Sigmoid colon (tissue), 7 donors: ENCODE measurements around the gene BMPR1A. TPM values are rescaled to one million over a fixed set of nuclear protein-coding genes. Genes with fewer than 3 reads are reported as not detected.

Source experiments
- DNase-seq: peaks from one replicate; pipeline ENCODE4 v3.0.0-alpha.2; 2019
- H3K27ac ChIP-seq, 4 donors: fragments of 200-600 bp; sonication (generic); one replicate each; pipeline ENCODE4 v1.5.1; 2016 to 2019; ENCODE audit warnings: mild to moderate bottlenecking in 1 of 4
- H3K27me3 ChIP-seq, 3 donors: fragments of 200-600 bp; sonication (generic); one replicate each; pipeline ENCODE4 v1.5.1; 2019; ENCODE audit warnings: mild to moderate bottlenecking in 1 of 3
- H3K36me3 ChIP-seq, 4 donors: fragments of 200-600 bp; sonication (generic); one replicate each; pipeline ENCODE4 v1.5.1; 2016 to 2019
- H3K4me1 ChIP-seq, 4 donors: fragments of 200-600 bp; sonication (generic); one replicate each; pipeline ENCODE4 v1.5.1; 2017 to 2019
- H3K4me3 ChIP-seq, 4 donors: fragments of 200-600 bp; sonication (generic); one replicate each; pipeline ENCODE4 v1.5.1; 2017 to 2019; ENCODE audit warnings: mild to moderate bottlenecking in 2 of 4, moderate library complexity in 1 of 4
- H3K9me3 ChIP-seq, 4 donors: fragments of 200-600 bp in 3 of 4; sonication (generic) in 3 of 4; one replicate each; pipeline versions ENCODE4 v1.5.1 to v1.6.1; 2013 to 2019
- EP300 ChIP-seq, 4 donors: sonication (generic); formaldehyde crosslinking; IDR thresholded peaks; one replicate each; pipeline ENCODE4 v1.6.1; 2017; ENCODE audit warnings: antibody characterized with exemption in 4 of 4
- POLR2A ChIP-seq, 2 donors: fragments of 450-650 bp; IDR thresholded peaks; one replicate each; pipeline ENCODE4 v1.6.1; 2016; ENCODE audit warnings: antibody characterized with exemption in 2 of 2, mild to moderate bottlenecking in 2 of 2, moderate library complexity in 2 of 2
- POLR2AphosphoS5 ChIP-seq, 4 donors: sonication (generic); formaldehyde crosslinking; IDR thresholded peaks; one replicate each; pipeline ENCODE4 v1.6.1; 2017; ENCODE audit warnings: antibody characterized with exemption in 4 of 4
- WGBS, 2 donors: extraction: QIAGEN DNeasy Blood & Tissue Kit; methylation state at CpG; one replicate each; pipeline ENCODE4 v1.1.7; 2013; 5-methylcytosine and 5-hydroxymethylcytosine counted together
- intact Hi-C: fragments of 100-400 bp; cut with DNase I; formaldehyde crosslinking; loops from one replicate; pipeline ENCODE4 v1.15.1; 2023
- polyA plus RNA-seq, 3 donors: library from polyadenylated mRNA; stranded (reverse); fragments of 200-250 nt; gene quantifications; one replicate each; pipeline ENCODE4 v1.2.3, GENCODE V29; 2013
- total RNA-seq, 4 donors: library from RNA; depleted of rRNA; stranded (reverse); fragments of >200 nt; gene quantifications; one replicate each; pipeline ENCODE4 v1.1.0, GENCODE V29; 2016
- TF ChIP-seq, protein P1 (sequence below), 4 experiments: fragments of 450-650 bp in 3 of 4; fragments of 200-600 bp in 1 of 4; IDR thresholded peaks; one replicate each; pipeline ENCODE4 v1.5.1; 2016 to 2019; ENCODE audit warnings: antibody characterized with exemption in 4 of 4, mild to moderate bottlenecking in 3 of 4, moderate library complexity in 2 of 4
- donor health status: healthy with polysubstance abuse.
- donor health status: Bipolar disorder and iron deficiency.
- donor health status: healthy.

BMPR1A gene
- total and polyA plus RNA-seq, 7 donors = 5.5 to 145 (median 84.2) TPM

GRCh38 chr10:86823565-86823964, 67.1 kb downstream of the BMPR1A start:
- Histone ChIP-seq H3K27me3 (no peaks in the 10 kb centered on the region), H3K4me1 (peaks cover 0 to 81% (median 64%) of the 10 kb centered on the region in 4 donors), H3K9me3 (no peaks in the 10 kb centered on the region), H3K36me3 (no peaks in the 10 kb centered on the region), H3K4me3 (no peak overlapping the region), H3K27ac (peak overlapping the region in 2 of 4 donors; percentile 13 to 54)
- DNase-seq = no peak
- TF ChIP-seq EP300 (IDR thresholded peaks at IDR 0.05) = no peak
- 76 to 77% methylated on average over 4 of the region's 4 CpGs for WGBS, 2 donors
- intact Hi-C loops = no loop called here

GRCh38 chr10:86824151-86824550, 67.7 kb downstream of the BMPR1A start:
- peaks cover 0 to 87% (median 66%) of the 10 kb centered on the region in 4 donors for H3K4me1 ChIP-seq
- TF ChIP-seq POLR2AphosphoS5 (IDR thresholded peaks at IDR 0.05) = no peak
- TF ChIP-seq, protein P1, sequence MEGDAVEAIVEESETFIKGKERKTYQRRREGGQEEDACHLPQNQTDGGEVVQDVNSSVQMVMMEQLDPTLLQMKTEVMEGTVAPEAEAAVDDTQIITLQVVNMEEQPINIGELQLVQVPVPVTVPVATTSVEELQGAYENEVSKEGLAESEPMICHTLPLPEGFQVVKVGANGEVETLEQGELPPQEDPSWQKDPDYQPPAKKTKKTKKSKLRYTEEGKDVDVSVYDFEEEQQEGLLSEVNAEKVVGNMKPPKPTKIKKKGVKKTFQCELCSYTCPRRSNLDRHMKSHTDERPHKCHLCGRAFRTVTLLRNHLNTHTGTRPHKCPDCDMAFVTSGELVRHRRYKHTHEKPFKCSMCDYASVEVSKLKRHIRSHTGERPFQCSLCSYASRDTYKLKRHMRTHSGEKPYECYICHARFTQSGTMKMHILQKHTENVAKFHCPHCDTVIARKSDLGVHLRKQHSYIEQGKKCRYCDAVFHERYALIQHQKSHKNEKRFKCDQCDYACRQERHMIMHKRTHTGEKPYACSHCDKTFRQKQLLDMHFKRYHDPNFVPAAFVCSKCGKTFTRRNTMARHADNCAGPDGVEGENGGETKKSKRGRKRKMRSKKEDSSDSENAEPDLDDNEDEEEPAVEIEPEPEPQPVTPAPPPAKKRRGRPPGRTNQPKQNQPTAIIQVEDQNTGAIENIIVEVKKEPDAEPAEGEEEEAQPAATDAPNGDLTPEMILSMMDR (IDR thresholded peaks at IDR 0.05) = no peak
- no peak for TF ChIP-seq EP300 (IDR thresholded peaks at IDR 0.05)
- no peak for TF ChIP-seq POLR2A (IDR thresholded peaks at IDR 0.05)
- intact Hi-C loops = no loop called here
- H3K4me3 ChIP-seq = no peak overlapping the region
- H3K9me3 ChIP-seq = no peaks in the 10 kb centered on the region
- DNase-seq = no peak
- 54 to 72% methylated on average over 4 of the region's 4 CpGs for WGBS, 2 donors
- H3K27ac ChIP-seq = peak overlapping the region in 2 of 4 donors; percentile 13 to 54
- H3K27me3 ChIP-seq = no peaks in the 10 kb centered on the region
- no peaks in the 10 kb centered on the region for H3K36me3 ChIP-seq

DNA sequence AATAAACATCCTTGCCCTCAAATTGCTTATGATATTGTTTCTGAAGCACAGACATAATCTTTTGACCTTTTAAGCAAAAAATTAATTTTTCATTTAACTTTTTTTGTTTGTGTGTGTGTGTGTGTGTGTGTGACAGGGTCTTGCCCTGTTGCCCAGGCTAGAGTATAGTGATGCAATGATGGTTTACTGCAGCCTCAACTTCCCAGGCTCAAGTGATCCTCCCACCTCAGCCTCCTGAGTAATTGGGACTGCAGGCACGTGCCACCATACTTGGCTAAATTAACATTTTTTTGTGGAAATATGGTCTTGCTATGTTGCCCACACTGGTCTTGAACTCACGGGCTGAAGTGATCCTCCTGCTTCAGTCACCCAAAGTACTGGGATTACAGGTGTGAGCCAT, 68.9 kb downstream of the BMPR1A start:
- peaks cover 0 to 98% (median 73%) of the 10 kb centered on the region in 4 donors for H3K4me1 ChIP-seq
- TF ChIP-seq, protein P1 (IDR thresholded peaks at IDR 0.05) = no peak
- no peak for TF ChIP-seq POLR2A (IDR thresholded peaks at IDR 0.05)
- TF ChIP-seq EP300 (IDR thresholded peaks at IDR 0.05) = no peak
- TF ChIP-seq POLR2AphosphoS5 (IDR thresholded peaks at IDR 0.05) = no peak
- no peak for DNase-seq
- WGBS, 2 donors = 85 to 90% methylated on average over 2 of the region's 2 CpGs
- no peaks in the 10 kb centered on the region for H3K36me3 ChIP-seq
- intact Hi-C loops = no loop called here
- H3K4me3 ChIP-seq = no peak overlapping the region
- no peak overlapping the region for H3K27ac ChIP-seq
- no peaks in the 10 kb centered on the region for H3K27me3 ChIP-seq
- no peaks in the 10 kb centered on the region for H3K9me3 ChIP-seq

- Histone ChIP-seq H3K27me3 (no peaks in the 10 kb centered on the region), H3K36me3 (no peaks in the 10 kb centered on the region), H3K9me3 (no peaks in the 10 kb centered on the region), H3K27ac (peak overlapping the region in 2 of 4 donors; percentile 70 to 73), H3K4me1 (peaks cover 0 to 99% (median 74%) of the 10 kb centered on the region in 4 donors), H3K4me3 (no peak overlapping the region)
- TF ChIP-seq POLR2A (IDR thresholded peaks at IDR 0.05) (no peak), EP300 (IDR thresholded peaks at IDR 0.05) (no peak), POLR2AphosphoS5 (IDR thresholded peaks at IDR 0.05) (no peak)
- TF ChIP-seq, protein P1 (IDR thresholded peaks at IDR 0.05) = no peak
- no peak for DNase-seq
- WGBS, 2 donors = 90 to 91% methylated on average over 7 of the region's 7 CpGs
- intact Hi-C loops = no loop called here
Observed at GRCh38 chr10:86827639-86828038, 71.2 kb downstream of the BMPR1A start.

DNA sequence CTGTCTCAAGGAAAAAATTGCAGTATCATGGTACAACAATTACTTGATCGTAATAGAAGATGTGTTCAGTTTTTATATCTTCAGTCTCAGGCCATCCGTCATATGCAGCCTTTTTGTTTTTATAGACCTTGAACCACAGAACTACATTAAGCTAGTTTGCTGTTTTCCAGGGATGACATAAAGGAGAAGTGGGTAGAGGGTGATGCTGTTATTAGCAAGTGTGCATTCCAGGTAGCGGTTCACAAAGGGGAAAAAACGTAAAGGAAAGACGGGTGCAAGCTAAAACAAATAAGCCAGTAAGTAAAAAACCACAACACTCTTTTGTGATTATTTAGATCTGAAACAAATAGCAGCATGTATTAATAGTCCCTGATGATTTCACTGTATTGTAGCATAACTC, 71.7 kb downstream of the BMPR1A start:
- DNase-seq = no peak
- Histone ChIP-seq H3K27ac (peak overlapping the region in 2 of 4 donors; percentile 70 to 73), H3K9me3 (no peaks in the 10 kb centered on the region), H3K4me3 (no peak overlapping the region), H3K27me3 (no peaks in the 10 kb centered on the region), H3K4me1 (peaks cover 0 to 99% (median 73%) of the 10 kb centered on the region in 4 donors), H3K36me3 (no peaks in the 10 kb centered on the region)
- intact Hi-C loops = no loop called here
- 91 to 93% methylated on average over 5 of the region's 5 CpGs for WGBS, 2 donors
- TF ChIP-seq EP300 (IDR thresholded peaks at IDR 0.05) (no peak), POLR2A (IDR thresholded peaks at IDR 0.05) (no peak), POLR2AphosphoS5 (IDR thresholded peaks at IDR 0.05) (no peak)
- TF ChIP-seq, protein P1 (IDR thresholded peaks at IDR 0.05) = no peak
